ENCODE measurements around the gene ADGRG2. TPM values are rescaled to one million over a fixed set of nuclear protein-coding genes. Genes with fewer than 3 reads are reported as not detected.
"Not testable (repeated sequence)": the region's sequence is repeated elsewhere in the genome, so short reads cannot be mapped to it uniquely, and the experiment has no call there.

The ADGRG2 gene
- total and polyA plus RNA-seq, 2 donors, result 1.5 to 2.4 TPM

DNA sequence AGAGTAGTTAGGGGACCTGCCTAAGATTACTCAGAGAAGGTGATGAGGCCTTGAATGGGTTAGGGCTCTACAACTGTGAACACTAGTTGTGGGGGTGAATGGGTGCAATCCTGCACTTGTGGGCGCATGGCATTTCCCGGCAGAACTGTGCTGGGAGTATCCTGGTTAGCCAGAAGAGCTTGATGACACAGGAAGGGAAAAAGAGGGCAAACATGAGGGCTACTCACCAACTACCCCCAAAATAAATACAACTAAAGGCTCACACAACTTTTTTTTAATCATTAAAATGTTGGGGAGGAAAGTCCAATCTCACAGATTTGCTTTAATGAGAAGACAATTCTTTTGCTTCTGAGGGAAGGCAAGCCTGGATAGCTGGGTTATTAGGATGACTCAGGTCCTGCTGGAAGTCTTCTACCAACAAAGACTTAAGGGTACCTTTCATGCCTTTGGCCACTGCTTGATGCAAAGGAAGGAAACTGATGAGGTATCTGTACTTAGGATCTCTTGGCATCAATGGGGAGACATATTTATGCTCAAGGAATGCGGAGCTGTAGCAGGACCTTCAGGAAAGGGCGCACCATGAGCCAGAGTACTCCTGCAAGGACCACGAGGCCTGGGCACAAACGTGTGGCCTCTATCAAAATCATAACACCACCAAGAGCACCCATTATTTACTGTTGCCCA is 141.0 kb downstream of the ADGRG2 start:
- Histone ChIP-seq H3K36me3 (ENCODE audit: insufficient read depth) (no peaks in the 10 kb centered on the region), H3K4me3 (ENCODE audit: low read depth, low read length) (no peak overlapping the region), H3K4me1 (ENCODE audit: insufficient read depth) (no peaks in the 10 kb centered on the region), H3K27ac (ENCODE audit: low read depth) (no peak overlapping the region)
- DNase-seq (ENCODE audit: extremely low spot score), result no peak
- WGBS, result 84% methylated on average over 6 of the region's 6 CpGs

DNA sequence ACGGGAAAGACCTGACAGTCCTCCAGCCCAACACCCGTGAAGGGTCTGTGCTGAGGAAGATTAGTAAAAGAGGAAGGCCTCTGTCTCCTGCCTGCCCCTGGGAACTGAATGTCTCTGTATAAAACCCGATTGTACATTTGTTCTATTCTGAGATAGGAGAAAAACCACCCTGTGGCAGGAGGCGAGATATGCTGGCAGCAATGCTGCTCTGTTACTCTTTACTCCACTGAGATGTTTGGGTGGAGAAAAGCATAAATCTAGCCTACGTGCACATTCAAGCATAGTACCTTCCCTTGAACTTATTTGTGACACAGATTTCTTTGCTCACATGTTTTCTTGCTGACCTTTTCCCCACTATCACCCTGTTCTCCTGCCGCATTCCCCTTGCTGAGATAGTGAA is 142.0 kb downstream of the ADGRG2 start:
- not testable (repeated sequence) for H3K27ac ChIP-seq (ENCODE audit: low read depth); DNase-seq (ENCODE audit: extremely low spot score); H3K36me3 ChIP-seq (ENCODE audit: insufficient read depth); H3K4me3 ChIP-seq (ENCODE audit: low read depth, low read length); H3K4me1 ChIP-seq (ENCODE audit: insufficient read depth)
- WGBS, result 66% methylated on average over 6 of the region's 6 CpGs

DNA sequence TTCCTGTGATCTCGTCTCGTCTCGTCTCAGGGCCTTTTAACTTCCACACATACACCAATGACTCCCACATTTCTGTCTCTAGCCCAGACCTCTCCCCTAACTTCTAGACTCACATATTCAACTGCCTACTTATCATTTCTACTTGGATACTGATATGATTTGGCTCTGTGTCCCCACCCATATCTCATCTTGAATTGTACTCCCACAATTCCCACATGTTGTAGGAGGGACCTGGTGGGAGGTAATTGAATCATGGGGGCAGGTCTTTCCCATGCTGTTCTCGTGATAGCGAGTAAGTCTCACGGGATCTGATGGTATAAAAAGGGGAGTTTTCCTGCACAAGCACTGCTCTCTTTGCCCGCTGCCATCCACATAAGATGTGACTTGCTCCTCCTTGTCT is 147.3 kb downstream of the ADGRG2 start:
- no peaks in the 10 kb centered on the region for H3K4me1 ChIP-seq (ENCODE audit: insufficient read depth)
- no peak overlapping the region for H3K4me3 ChIP-seq (ENCODE audit: low read depth, low read length)
- no peak for DNase-seq (ENCODE audit: extremely low spot score)
- WGBS, result 97% methylated on average over 7 of the region's 7 CpGs
- H3K27ac ChIP-seq (ENCODE audit: low read depth), result no peak overlapping the region
- H3K36me3 ChIP-seq (ENCODE audit: insufficient read depth), result no peaks in the 10 kb centered on the region

DNA sequence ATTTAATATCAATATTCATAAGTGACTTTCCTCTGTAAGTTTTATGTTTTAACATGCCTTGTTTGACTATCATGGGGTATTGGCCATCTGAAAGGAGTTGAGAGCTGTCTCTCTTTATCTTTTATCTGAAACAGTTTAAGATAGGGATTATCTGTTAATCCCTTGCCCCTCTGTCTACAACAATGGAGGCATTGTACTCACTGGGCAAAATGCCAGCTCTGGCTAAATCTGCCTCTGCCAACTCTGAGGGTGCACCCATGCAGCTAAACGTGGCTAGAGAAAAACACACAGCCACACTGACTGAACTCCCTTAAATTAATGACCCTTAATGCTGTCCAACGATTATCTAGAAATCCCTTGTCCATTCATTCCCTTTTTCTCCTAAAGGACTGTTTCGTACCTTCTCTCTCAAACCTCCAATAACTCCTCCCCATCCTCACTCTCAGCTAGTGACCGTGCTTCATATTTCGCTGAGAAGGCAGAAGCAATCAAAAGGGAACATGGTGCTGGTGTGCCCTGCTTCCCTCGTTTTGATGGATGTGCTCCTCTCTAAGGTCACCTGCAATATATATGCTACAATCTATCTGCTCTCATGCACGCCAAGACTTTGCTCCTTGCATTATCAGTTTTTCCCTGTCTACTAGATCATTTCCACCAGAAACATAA is 148.6 kb downstream of the ADGRG2 start:
- no peaks in the 10 kb centered on the region for H3K36me3 ChIP-seq (ENCODE audit: insufficient read depth)
- WGBS, result 71% methylated on average over 7 of the region's 7 CpGs

DNA sequence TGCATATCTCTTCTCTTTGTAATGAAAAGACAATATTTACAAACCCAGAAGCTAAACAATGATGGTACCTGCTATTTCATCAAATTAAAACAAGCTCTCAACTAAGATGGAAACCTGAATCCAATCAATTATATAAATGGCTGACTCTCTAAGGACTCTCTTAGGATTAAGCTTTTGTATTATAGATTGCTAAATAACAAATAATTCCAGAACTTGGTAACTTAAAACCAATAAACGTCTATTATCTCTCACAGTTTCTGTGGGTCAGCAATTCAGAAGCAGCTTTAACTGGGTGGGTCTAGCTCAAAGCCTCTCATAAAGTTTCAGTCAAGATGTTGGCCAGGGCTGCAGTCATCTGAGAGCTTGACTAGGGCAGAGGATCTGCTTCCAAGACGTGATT is 150.8 kb downstream of the ADGRG2 start:
- Histone ChIP-seq H3K36me3 (ENCODE audit: insufficient read depth) (no peaks in the 10 kb centered on the region), H3K27ac (ENCODE audit: low read depth) (no peak overlapping the region), H3K4me1 (ENCODE audit: insufficient read depth) (no peaks in the 10 kb centered on the region), H3K4me3 (ENCODE audit: low read depth, low read length) (no peak overlapping the region)
- 37% methylated on average over 2 of the region's 2 CpGs for WGBS
- no peak for DNase-seq (ENCODE audit: extremely low spot score)

More for the DNA sequence above, 148.6 kb downstream of the ADGRG2 start:
- no peak for DNase-seq (ENCODE audit: extremely low spot score)
- H3K4me1 ChIP-seq (ENCODE audit: insufficient read depth), result no peaks in the 10 kb centered on the region
- no peak overlapping the region for H3K27ac ChIP-seq (ENCODE audit: low read depth)
- H3K4me3 ChIP-seq (ENCODE audit: low read depth, low read length), result no peak overlapping the region

GRCh38 chrX:18970465-18970864 is 151.8 kb downstream of the ADGRG2 start:
- H3K27ac ChIP-seq (ENCODE audit: low read depth), result no peak overlapping the region
- no peak overlapping the region for H3K4me3 ChIP-seq (ENCODE audit: low read depth, low read length)
- H3K4me1 ChIP-seq (ENCODE audit: insufficient read depth), result no peaks in the 10 kb centered on the region
- no peak for DNase-seq (ENCODE audit: extremely low spot score)
- H3K36me3 ChIP-seq (ENCODE audit: insufficient read depth), result no peaks in the 10 kb centered on the region

- no peaks in the 10 kb centered on the region for H3K36me3 ChIP-seq (ENCODE audit: insufficient read depth)
- H3K4me1 ChIP-seq (ENCODE audit: insufficient read depth), result no peaks in the 10 kb centered on the region
- no peak for DNase-seq (ENCODE audit: extremely low spot score)
- H3K27ac ChIP-seq (ENCODE audit: low read depth), result no peak overlapping the region
- 94% methylated on average over 5 of the region's 5 CpGs for WGBS
- no peak overlapping the region for H3K4me3 ChIP-seq (ENCODE audit: low read depth, low read length)
Observed at GRCh38 chrX:18966624-18967023, 155.6 kb downstream of the ADGRG2 start.

DNA sequence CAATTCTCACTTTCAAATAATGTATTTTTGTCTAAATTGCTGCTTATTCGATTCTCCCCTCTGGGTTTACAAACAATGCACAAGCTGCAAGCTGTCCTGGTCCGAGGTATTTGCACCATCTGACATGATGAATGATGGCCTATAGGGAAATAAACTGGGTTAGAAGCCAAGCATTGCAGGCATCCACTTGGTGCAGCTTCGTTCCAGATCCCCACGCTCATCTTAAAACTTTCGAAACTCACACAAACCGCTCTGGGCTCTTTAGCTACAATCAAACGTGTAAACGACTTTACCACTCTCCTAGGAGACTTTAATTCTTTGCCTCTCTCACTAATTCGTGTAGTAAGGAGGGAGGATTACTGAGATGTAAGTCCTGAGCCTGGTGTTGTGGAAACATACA is 157.4 kb downstream of the ADGRG2 start:
- H3K36me3 ChIP-seq (ENCODE audit: insufficient read depth), result no peaks in the 10 kb centered on the region
- H3K4me3 ChIP-seq (ENCODE audit: low read depth, low read length), result no peak overlapping the region
- H3K27ac ChIP-seq (ENCODE audit: low read depth), result no peak overlapping the region
- no peaks in the 10 kb centered on the region for H3K4me1 ChIP-seq (ENCODE audit: insufficient read depth)
- 59% methylated on average over 9 of the region's 9 CpGs for WGBS
- DNase-seq (ENCODE audit: extremely low spot score), result no peak

GRCh38 chrX:18964026-18964425 is 158.2 kb downstream of the ADGRG2 start:
- H3K27ac ChIP-seq (ENCODE audit: low read depth), result no peak overlapping the region
- H3K4me3 ChIP-seq (ENCODE audit: low read depth, low read length), result no peak overlapping the region
- no peaks in the 10 kb centered on the region for H3K4me1 ChIP-seq (ENCODE audit: insufficient read depth)
- 68% methylated on average over 4 of the region's 4 CpGs for WGBS
- H3K36me3 ChIP-seq (ENCODE audit: insufficient read depth), result no peaks in the 10 kb centered on the region
- DNase-seq (ENCODE audit: extremely low spot score), result no peak

DNA sequence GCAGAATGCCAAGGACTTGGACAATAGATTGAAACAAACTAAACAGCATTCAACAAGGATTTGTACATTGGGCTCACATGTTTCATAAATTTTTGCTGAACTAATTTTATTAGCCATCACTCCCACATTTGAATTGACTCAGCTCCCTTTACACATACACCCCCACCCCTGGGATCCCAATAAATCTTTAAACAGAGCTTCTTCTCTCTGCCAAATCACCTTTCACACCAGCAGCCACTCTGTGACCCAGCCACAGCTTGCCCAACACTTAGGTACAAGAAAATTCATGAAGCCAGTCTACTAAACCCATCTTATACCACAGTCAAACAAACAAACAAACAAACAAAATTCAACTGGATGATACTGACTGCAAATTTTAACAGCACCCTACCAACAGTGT is 159.9 kb downstream of the ADGRG2 start:
- H3K27ac ChIP-seq (ENCODE audit: low read depth), result no peak overlapping the region
- no peaks in the 10 kb centered on the region for H3K36me3 ChIP-seq (ENCODE audit: insufficient read depth)
- H3K4me1 ChIP-seq (ENCODE audit: insufficient read depth), result no peaks in the 10 kb centered on the region
- no peak overlapping the region for H3K4me3 ChIP-seq (ENCODE audit: low read depth, low read length)
- DNase-seq (ENCODE audit: extremely low spot score), result no peak

DNA sequence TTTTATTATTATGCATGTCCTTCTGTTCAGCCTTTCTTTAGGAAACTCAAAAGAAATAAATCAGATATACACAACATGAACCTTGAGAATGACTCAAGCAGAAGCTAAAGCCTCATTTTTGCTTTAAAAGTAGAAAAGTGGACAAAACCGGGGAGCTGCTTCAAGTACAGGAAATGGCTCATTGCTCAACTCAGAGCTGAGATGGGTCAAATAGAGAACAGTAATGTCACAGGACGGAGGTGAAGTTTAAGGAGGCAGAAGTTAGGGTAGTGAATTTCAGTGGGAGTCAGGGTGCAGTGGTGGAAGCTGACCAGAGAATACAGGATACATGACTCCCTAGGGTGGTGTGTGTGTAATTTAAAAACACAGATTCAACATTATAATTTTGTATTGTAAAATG is 160.6 kb downstream of the ADGRG2 start:
- Histone ChIP-seq H3K36me3 (ENCODE audit: insufficient read depth) (no peaks in the 10 kb centered on the region), H3K4me3 (ENCODE audit: low read depth, low read length) (no peak overlapping the region), H3K4me1 (ENCODE audit: insufficient read depth) (no peaks in the 10 kb centered on the region), H3K27ac (ENCODE audit: low read depth) (no peak overlapping the region)
- no peak for DNase-seq (ENCODE audit: extremely low spot score)
- 78% methylated on average over 2 of the region's 2 CpGs for WGBS

DNA sequence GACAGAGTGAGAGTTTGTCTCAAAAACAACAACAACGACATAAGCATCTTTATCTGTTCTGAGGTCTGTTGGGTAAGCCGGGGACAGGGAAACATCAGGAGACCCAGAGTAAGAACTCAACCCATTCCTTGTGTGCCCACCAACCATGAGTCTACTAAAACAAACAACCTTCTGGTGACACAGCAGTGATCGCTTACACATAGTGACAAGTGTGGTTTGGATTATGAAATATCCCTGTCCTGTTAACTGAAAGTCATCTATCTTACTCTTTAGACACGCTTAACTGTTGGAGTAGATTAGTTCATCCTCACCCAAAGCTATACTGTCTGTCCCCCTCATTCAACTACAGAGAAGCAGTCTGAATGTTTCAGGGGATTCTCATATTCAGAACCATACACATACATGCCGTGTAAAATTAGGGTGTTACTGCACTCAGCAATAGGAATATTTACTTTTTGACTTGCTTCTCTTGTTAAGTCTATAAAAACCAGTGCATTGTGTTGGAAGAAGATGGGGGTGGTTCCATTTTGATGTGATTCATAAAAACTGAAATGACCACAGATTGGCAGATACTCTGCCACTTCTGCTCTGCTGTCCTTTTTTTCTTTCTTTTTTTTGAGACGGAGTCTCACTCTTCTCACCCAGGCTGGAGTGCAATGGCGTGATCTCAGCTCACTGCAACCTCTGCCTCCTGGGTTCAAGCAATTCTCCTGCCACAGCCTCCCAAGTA is 165.8 kb downstream of the ADGRG2 start:
- 94% methylated on average over 7 of the region's 7 CpGs for WGBS

DNA sequence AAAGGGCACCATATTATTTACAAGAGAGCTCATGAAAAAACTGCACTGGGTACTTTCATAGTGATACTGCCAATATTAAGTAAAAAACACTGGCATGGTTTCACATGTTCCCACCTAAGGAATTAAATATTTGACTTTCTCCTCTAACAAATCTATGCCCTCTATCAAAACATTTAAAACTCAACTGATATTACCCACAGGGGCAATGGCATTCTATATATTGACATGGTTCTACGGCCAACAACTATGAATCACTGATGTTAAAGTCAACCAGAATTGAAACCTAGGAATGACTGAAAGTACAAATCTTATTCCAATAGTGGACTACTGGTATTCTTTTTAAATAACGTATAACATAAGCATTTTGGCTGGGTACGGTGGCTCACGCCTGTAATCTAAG is 166.6 kb downstream of the ADGRG2 start:
- no peak for DNase-seq (ENCODE audit: extremely low spot score)
- WGBS, result 94% methylated on average over 4 of the region's 4 CpGs

More for the DNA sequence above, 165.8 kb downstream of the ADGRG2 start:
- Histone ChIP-seq H3K27ac (ENCODE audit: low read depth) (no peak overlapping the region), H3K4me3 (ENCODE audit: low read depth, low read length) (no peak overlapping the region), H3K36me3 (ENCODE audit: insufficient read depth) (no peaks in the 10 kb centered on the region), H3K4me1 (ENCODE audit: insufficient read depth) (no peaks in the 10 kb centered on the region)
- DNase-seq (ENCODE audit: extremely low spot score), result no peak

DNA sequence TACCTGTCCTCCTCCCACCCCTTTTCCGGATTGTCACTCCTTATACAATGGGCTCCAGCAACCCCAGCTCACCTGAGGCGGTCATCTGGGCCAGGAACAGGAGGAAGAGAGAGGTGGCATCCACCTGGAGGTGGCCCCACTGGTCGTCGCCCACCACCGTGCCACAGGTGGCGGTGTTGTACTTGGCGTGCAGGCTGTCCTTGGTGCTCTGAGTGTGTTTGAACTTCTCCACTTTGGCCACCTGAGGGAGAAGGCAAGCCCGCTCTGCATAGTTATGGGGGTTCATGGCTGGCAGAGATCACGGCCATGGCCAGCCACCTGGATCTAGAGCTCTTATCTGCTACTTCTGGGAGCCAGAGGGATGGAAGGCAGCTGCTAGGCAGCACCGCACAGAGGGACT is 171.2 kb downstream of the ADGRG2 start:
- 96% methylated on average over 10 of the region's 10 CpGs for WGBS
- DNase-seq (ENCODE audit: extremely low spot score), result no peak
- no peaks in the 10 kb centered on the region for H3K4me1 ChIP-seq (ENCODE audit: insufficient read depth)
- H3K27ac ChIP-seq (ENCODE audit: low read depth), result no peak overlapping the region
- no peak overlapping the region for H3K4me3 ChIP-seq (ENCODE audit: low read depth, low read length)
- H3K36me3 ChIP-seq (ENCODE audit: insufficient read depth), result peaks cover 3% of the 10 kb centered on the region

More for the DNA sequence above, 166.6 kb downstream of the ADGRG2 start:
- no peak overlapping the region for H3K27ac ChIP-seq (ENCODE audit: low read depth)
- H3K36me3 ChIP-seq (ENCODE audit: insufficient read depth), result no peaks in the 10 kb centered on the region
- H3K4me3 ChIP-seq (ENCODE audit: low read depth, low read length), result no peak overlapping the region
- H3K4me1 ChIP-seq (ENCODE audit: insufficient read depth), result no peaks in the 10 kb centered on the region
